SK-N-SH (cell line): ENCODE data around the gene UNC45A. TPM values are rescaled to one million over a fixed set of nuclear protein-coding genes. Genes with fewer than 3 reads are reported as not detected.

Source experiments
- CTCF ChIA-PET: fragments of 300-600, 350-600 bp; formaldehyde crosslinking; extraction: SDS; loops from one replicate; lab custom pipeline; 2021; lab: Yijun Ruan, JAX
- POLR2A ChIA-PET: fragments of 350-600 bp; sonication (Branson Sonifier 250); formaldehyde crosslinking; extraction: SDS; loops from one replicate; lab custom pipeline; 2020; ENCODE audit warnings: antibody characterized with exemption, inconsistent platforms; lab: Yijun Ruan, JAX
- DNase-seq: peaks from one replicate; pipeline ENCODE4 v3.0.0; 2012
- H2AFZ ChIP-seq: fragments of 200-600 bp; sonication (generic); 2 replicates; pipeline ENCODE4 v1.8.1; 2016; ENCODE audit warnings: antibody characterized with exemption, mild to moderate bottlenecking, low read depth
- H3F3A ChIP-seq: fragments of 200-600 bp; sonication (generic); replicated peaks from 2 replicates; pipeline ENCODE3; 2016; ENCODE audit warnings: antibody characterized with exemption, mild to moderate bottlenecking; ENCODE audit not compliant: insufficient read depth
- H3K27ac ChIP-seq, 2 experiments: fragments of 200-500 bp in 1 of 2; fragments of 200-600 bp in 1 of 2; sonication (Bioruptor generic) in 1 of 2; sonication (generic), shearing (Covaris generic) in 1 of 2; 2 replicates each; pipeline versions ENCODE4 v1.5.1 to v1.6.1; 2014 to 2016; ENCODE audit warnings: low read depth in 2 of 2, inconsistent platforms in 1 of 2, low read length in 1 of 2, mild to moderate bottlenecking in 1 of 2, mixed read lengths in 1 of 2
- H3K27me3 ChIP-seq: fragments of 200-600 bp; sonication (generic), shearing (Covaris generic); 2 replicates; pipeline ENCODE4 v1.6.1; 2016; ENCODE audit warnings: mixed run types; ENCODE audit not compliant: insufficient read depth
- H3K36me3 ChIP-seq, 2 experiments: fragments of 200-500 bp in 1 of 2; fragments of 200-600 bp in 1 of 2; sonication (Bioruptor generic) in 1 of 2; sonication (generic) in 1 of 2; replicated peaks in 1 of 2; 2 replicates each; pipeline versions ENCODE3 to v1.5.1; 2014 to 2016; ENCODE audit warnings: low read length in 1 of 2, mild to moderate bottlenecking in 1 of 2; ENCODE audit not compliant: insufficient read depth in 2 of 2, control insufficient read depth in 1 of 2
- H3K4me1 ChIP-seq, 2 experiments: fragments of 200-500 bp in 1 of 2; fragments of 200-600 bp in 1 of 2; sonication (Bioruptor generic) in 1 of 2; sonication (generic), shearing (Covaris generic) in 1 of 2; 2 replicates each; pipeline versions ENCODE4 v1.5.1 to v1.6.1; 2014 to 2016; ENCODE audit warnings: low read depth in 1 of 2, low read length in 1 of 2, mixed run types in 1 of 2; ENCODE audit not compliant: insufficient read depth in 2 of 2, control insufficient read depth in 1 of 2
- H3K4me2 ChIP-seq: fragments of 200-600 bp; sonication (generic), shearing (Covaris generic); 2 replicates; pipeline ENCODE4 v1.6.1; 2017; ENCODE audit warnings: mixed run types
- H3K4me3 ChIP-seq, 2 experiments: fragments of 200-500 bp in 1 of 2; fragments of 200-600 bp in 1 of 2; sonication (Bioruptor generic) in 1 of 2; sonication (generic), shearing (Covaris generic) in 1 of 2; 2 replicates each; pipeline versions ENCODE4 v1.5.1 to v1.8.1; 2014 to 2016; ENCODE audit warnings: low read depth in 2 of 2, inconsistent platforms in 1 of 2, low read length in 1 of 2, mild to moderate bottlenecking in 1 of 2, mixed read lengths in 1 of 2, moderate library complexity in 1 of 2
- H3K79me2 ChIP-seq: fragments of 200-600 bp; sonication (generic); 2 replicates; pipeline ENCODE4 v1.8.1; 2017; ENCODE audit warnings: mild to moderate bottlenecking; ENCODE audit not compliant: insufficient read depth
- H3K9ac ChIP-seq: fragments of 200-600 bp; sonication (generic); 2 replicates; pipeline ENCODE4 v1.6.1; 2017; ENCODE audit warnings: mixed run types
- H3K9me2 ChIP-seq: fragments of 200-600 bp; sonication (generic); 2 replicates; pipeline ENCODE4 v1.6.1; 2017; ENCODE audit warnings: mixed run types
- H3K9me3 ChIP-seq: fragments of 200-600 bp; sonication (generic); 2 replicates; pipeline ENCODE4 v1.6.1; 2017; ENCODE audit warnings: mixed run types, mild to moderate bottlenecking, moderate library complexity
- H4K20me1 ChIP-seq: fragments of 200-600 bp; sonication (generic); 2 replicates; pipeline ENCODE4 v1.6.1; 2017; ENCODE audit warnings: mild to moderate bottlenecking, mixed run types; ENCODE audit not compliant: insufficient read depth
- MAX ChIP-seq: IDR thresholded peaks from 2 replicates; pipeline ENCODE4 v1.4.0; 2012; ENCODE audit warnings: low read depth
- MEF2A ChIP-seq: IDR thresholded peaks from 2 replicates; pipeline ENCODE4 v1.4.0; 2012; ENCODE audit warnings: low read depth, borderline replicate concordance
- NFIC ChIP-seq: IDR thresholded peaks from 2 replicates; pipeline ENCODE4 v1.4.0; 2012; ENCODE audit warnings: borderline replicate concordance
- RXRA ChIP-seq: IDR thresholded peaks from 2 replicates; pipeline ENCODE4 v1.4.0; 2012; ENCODE audit warnings: low read depth, mild to moderate bottlenecking, borderline replicate concordance
- SMC3 ChIP-seq: IDR thresholded peaks from 2 replicates; pipeline ENCODE4 v1.6.1; 2012; ENCODE audit warnings: low read depth, low read length, improper control_type of control experiment
- TEAD4 ChIP-seq: IDR thresholded peaks from 2 replicates; pipeline ENCODE4 v1.4.0; 2012; ENCODE audit warnings: mild to moderate bottlenecking, borderline replicate concordance; ENCODE audit not compliant: insufficient read depth
- YY1 ChIP-seq: IDR thresholded peaks from 2 replicates; pipeline ENCODE4 v1.4.0; 2012; ENCODE audit warnings: low read depth, mild to moderate bottlenecking
- WGBS: methylation state at CpG from one replicate; pipeline ENCODE4 v1.1.6; 2017; ENCODE audit warnings: low lambda C conversion rate; 5-methylcytosine and 5-hydroxymethylcytosine counted together
- polyA plus RNA-seq, 3 experiments: library from polyadenylated mRNA; depleted of rRNA; stranded (reverse); fragments of >200 nt; gene quantifications; 2 replicates each; pipeline ENCODE4 v1.2.3, GENCODE V29; 2012
- TF ChIP-seq, protein P1 (sequence below): fragments of 150-350 bp; IDR thresholded peaks from 2 replicates; pipeline ENCODE4 v1.6.1; 2016; ENCODE audit warnings: mild to moderate bottlenecking, low read depth, low read length

The UNC45A gene
- polyA plus RNA-seq, 1 of the 3 experiments (the other 2 are of a cell fraction): 85.1 TPM

DNA sequence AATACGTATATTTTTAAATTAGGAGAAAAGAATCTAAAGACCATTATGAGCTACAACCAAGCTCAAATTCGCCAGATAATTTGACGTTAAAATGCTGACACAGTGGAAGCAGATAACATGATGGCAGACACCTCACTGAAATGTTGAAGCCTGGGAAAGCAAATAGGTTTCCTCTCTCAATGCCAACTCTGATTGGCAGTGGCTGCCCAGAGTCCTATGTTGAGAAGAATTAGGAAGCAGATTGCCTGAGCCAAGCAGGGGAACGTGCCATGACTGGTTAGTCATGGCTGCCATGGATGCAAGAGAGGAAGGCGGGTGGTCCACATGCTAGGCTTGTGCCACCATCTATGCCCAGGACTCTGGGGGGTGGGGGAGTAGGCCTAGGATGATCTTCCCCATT lies 3.2 kb downstream of the UNC45A start:
- ChIA-PET CTCF (interaction anchor here (11.5 kb wide), 1 partner anchor 17 kb away, joined by 142 read pairs; the partner anchor contains the start of gene RCCD1), POLR2A (no interaction called here)
- TF ChIP-seq SMC3 (no peak), NFIC (no peak)
- Histone ChIP-seq H2AFZ (no peak overlapping the region), H3K4me1 (peaks cover 7 to 19% of the 10 kb centered on the region in 2 experiments; a peak in 2 of 4 replicates), H3K36me3 (peaks cover 43% of the 10 kb centered on the region in 2 experiments), H3K9ac (no peak overlapping the region), H3K27ac (no peak overlapping the region), H3K4me2 (no peak overlapping the region), H4K20me1 (no peaks in the 10 kb centered on the region), H3K4me3 (no peak overlapping the region), H3K79me2 (peaks cover 23% of the 10 kb centered on the region), H3K9me2 (no peaks in the 10 kb centered on the region), H3K27me3 (no peaks in the 10 kb centered on the region), H3K9me3 (no peaks in the 10 kb centered on the region), H3F3A (no peaks in the 10 kb centered on the region)
- WGBS: 96% methylated on average over 5 of the region's 5 CpGs
- DNase-seq: no peak

DNA sequence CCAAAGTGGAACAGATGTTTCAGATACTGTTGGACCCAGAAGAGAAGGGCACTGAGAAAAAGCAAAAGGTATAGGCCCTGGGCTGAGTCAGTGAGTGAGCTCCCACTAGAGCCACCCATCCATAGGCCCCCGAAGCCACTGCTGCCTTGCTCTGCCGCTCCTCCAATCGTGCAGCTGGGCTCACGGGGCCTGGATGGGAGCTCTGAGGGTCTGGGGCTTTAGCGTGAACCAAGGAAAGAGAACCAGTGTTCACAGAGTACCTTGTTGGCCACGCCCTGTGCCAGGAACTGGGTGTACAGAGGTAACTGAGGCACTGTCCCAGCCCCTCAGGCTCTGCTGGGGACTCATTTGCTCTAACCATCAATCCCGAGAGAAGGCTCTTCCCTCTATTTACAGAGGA lies 4.7 kb downstream of the UNC45A start:
- H2AFZ ChIP-seq: no peak overlapping the region
- WGBS: 70% methylated on average over 2 of the region's 7 CpGs
- CTCF ChIA-PET: interaction anchor here (0.8 to 11.5 kb wide), 5 partner anchors 8 to 308 kb away, joined by 3 to 142 read pairs (median 3); partner anchors contain the start of genes HDDC3, RCCD1 and UNC45A
- no peak for TF ChIP-seq MAX
- no peak for TF ChIP-seq TEAD4
- TF ChIP-seq, protein P1, sequence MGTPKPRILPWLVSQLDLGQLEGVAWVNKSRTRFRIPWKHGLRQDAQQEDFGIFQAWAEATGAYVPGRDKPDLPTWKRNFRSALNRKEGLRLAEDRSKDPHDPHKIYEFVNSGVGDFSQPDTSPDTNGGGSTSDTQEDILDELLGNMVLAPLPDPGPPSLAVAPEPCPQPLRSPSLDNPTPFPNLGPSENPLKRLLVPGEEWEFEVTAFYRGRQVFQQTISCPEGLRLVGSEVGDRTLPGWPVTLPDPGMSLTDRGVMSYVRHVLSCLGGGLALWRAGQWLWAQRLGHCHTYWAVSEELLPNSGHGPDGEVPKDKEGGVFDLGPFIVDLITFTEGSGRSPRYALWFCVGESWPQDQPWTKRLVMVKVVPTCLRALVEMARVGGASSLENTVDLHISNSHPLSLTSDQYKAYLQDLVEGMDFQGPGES: no peak
- TF ChIP-seq MEF2A: no peak
- TF ChIP-seq YY1: no peak
- H3K79me2 ChIP-seq: peaks cover 23% of the 10 kb centered on the region
- H3K4me3 ChIP-seq: no peak overlapping the region
- no peaks in the 10 kb centered on the region for H3K27me3 ChIP-seq
- no peaks in the 10 kb centered on the region for H4K20me1 ChIP-seq
- no peak overlapping the region for H3K4me2 ChIP-seq
- no peaks in the 10 kb centered on the region for H3K9me3 ChIP-seq
- no peak overlapping the region for H3K9ac ChIP-seq
- H3F3A ChIP-seq: no peaks in the 10 kb centered on the region
- H3K9me2 ChIP-seq: no peaks in the 10 kb centered on the region
- H3K36me3 ChIP-seq: peaks cover 44 to 54% of the 10 kb centered on the region in 2 experiments
- H3K27ac ChIP-seq: no peak overlapping the region
- DNase-seq: no peak
- POLR2A ChIA-PET: interaction anchor here (1.1 kb wide), 1 partner anchor 8 kb away, joined by 3 read pairs; no protein-coding TSS in a partner anchor
- H3K4me1 ChIP-seq: peaks cover 7 to 10% of the 10 kb centered on the region in 2 experiments; a peak in 2 of 4 replicates

GRCh38 chr15:90941038-90941437 lies 6.0 kb downstream of the UNC45A start:
- Histone ChIP-seq H3K36me3 (peaks cover 51 to 59% of the 10 kb centered on the region in 2 experiments), H3K79me2 (peaks cover 14% of the 10 kb centered on the region), H3K9me3 (no peaks in the 10 kb centered on the region), H4K20me1 (no peaks in the 10 kb centered on the region), H3K4me3 (no peak overlapping the region), H3F3A (no peaks in the 10 kb centered on the region), H3K4me1 (peaks cover 6 to 7% of the 10 kb centered on the region in 2 experiments; a peak in 2 of 4 replicates), H3K9me2 (no peaks in the 10 kb centered on the region), H2AFZ (no peak overlapping the region), H3K9ac (no peak overlapping the region), H3K4me2 (no peak overlapping the region), H3K27ac (no peak overlapping the region), H3K27me3 (no peaks in the 10 kb centered on the region)
- no peak for TF ChIP-seq SMC3
- no peak for TF ChIP-seq RXRA
- POLR2A ChIA-PET: interaction anchor here (0.9 kb wide), 1 partner anchor 11 kb away, joined by 5 read pairs; no protein-coding TSS in a partner anchor
- WGBS: 100% methylated on average over 1 of the region's 4 CpGs
- CTCF ChIA-PET: interaction anchor here (1.8 to 11.4 kb wide), 3 partner anchors 9 to 306 kb away, joined by 4 to 108 read pairs (median 41); partner anchors contain the start of genes HDDC3 and UNC45A
- DNase-seq: no peak
